Neural progenitor cell (in vitro differentiated cells): ENCODE measurements around the gene MITD1. TPM values are rescaled to one million over a fixed set of nuclear protein-coding genes. Genes with fewer than 3 reads are reported as not detected.
A peak's percentile ranks its signal among the peaks of the same experiment; 100 is the strongest.

Experiments used
- DNase-seq: peaks from one replicate; pipeline ENCODE4 v3.0.0-alpha.2; 2016; ENCODE audit warnings: low spot score
- H2AFZ ChIP-seq: fragments of 200-600 bp; sonication (generic); replicated peaks from 2 replicates; pipeline ENCODE4 v1.6.1; 2016; ENCODE audit warnings: antibody characterized with exemption
- H3F3A ChIP-seq: fragments of 200-600 bp; sonication (generic); 2 replicates; pipeline ENCODE4 v1.6.1; 2016; ENCODE audit warnings: antibody characterized with exemption, low read depth
- H3K27ac ChIP-seq: fragments of 200-600 bp; sonication (generic); 2 replicates; pipeline ENCODE4 v1.5.1; 2016; ENCODE audit warnings: mild to moderate bottlenecking
- H3K27me3 ChIP-seq: fragments of 200-600 bp; sonication (generic); 2 replicates; pipeline ENCODE4 v1.6.1; 2016; ENCODE audit warnings: mild to moderate bottlenecking, moderate library complexity
- H3K36me3 ChIP-seq: fragments of 200-600 bp; sonication (generic); 2 replicates; pipeline ENCODE4 v1.5.1; 2016
- H3K4me1 ChIP-seq: fragments of 200-600 bp; sonication (generic); 2 replicates; pipeline ENCODE4 v1.6.1; 2016; ENCODE audit warnings: mixed run types
- H3K4me2 ChIP-seq: fragments of 200-600 bp; sonication (generic); 2 replicates; pipeline ENCODE4 v1.6.1; 2016
- H3K4me3 ChIP-seq: fragments of 200-600 bp; sonication (generic); 2 replicates; pipeline ENCODE4 v1.5.1; 2016
- H3K79me2 ChIP-seq: fragments of 200-600 bp; sonication (generic); 2 replicates; pipeline ENCODE4 v1.6.1; 2016; ENCODE audit warnings: low read depth
- H3K9ac ChIP-seq: fragments of 200-600 bp; sonication (generic); 2 replicates; pipeline ENCODE4 v1.6.1; 2016
- H3K9me3 ChIP-seq: fragments of 200-600 bp; sonication (generic); 2 replicates; pipeline ENCODE4 v1.5.1; 2016; ENCODE audit warnings: low read depth
- H4K20me1 ChIP-seq: fragments of 200-600 bp; sonication (generic); 2 replicates; pipeline ENCODE4 v1.6.1; 2016; ENCODE audit warnings: low read depth
- H3K27ac Mint-ChIP-seq: 3 replicates; pipeline ENCODE4 v1.8.0; 2021; ENCODE audit warnings: mixed read lengths
- H3K27me3 Mint-ChIP-seq: 2 replicates; pipeline ENCODE4 v1.8.0; 2022; ENCODE audit warnings: low read depth, mild to moderate bottlenecking, inconsistent platforms, moderate library complexity, mixed read lengths; ENCODE audit not compliant: insufficient read depth
- H3K36me3 Mint-ChIP-seq: 3 replicates; pipeline ENCODE4 v1.8.0; 2021; ENCODE audit warnings: mixed read lengths
- H3K4me1 Mint-ChIP-seq: 3 replicates; pipeline ENCODE4 v1.8.0; 2021; ENCODE audit warnings: mixed read lengths
- H3K4me3 Mint-ChIP-seq: 3 replicates; pipeline ENCODE4 v1.8.0; 2021; ENCODE audit warnings: mild to moderate bottlenecking, moderate library complexity, mixed read lengths
- H3K9me3 Mint-ChIP-seq: 3 replicates; pipeline ENCODE4 v1.8.0; 2020; ENCODE audit warnings: mixed read lengths
- EZH2 ChIP-seq: fragments of 200-600 bp; sonication (generic); IDR thresholded peaks from 2 replicates; pipeline ENCODE4 v1.6.1; 2017; ENCODE audit warnings: antibody characterized with exemption, mild to moderate bottlenecking, moderate library complexity
- EZH2phosphoT487 ChIP-seq: fragments of 200-600 bp; sonication (generic); IDR thresholded peaks from 2 replicates; pipeline ENCODE4 v1.6.1; 2017; ENCODE audit warnings: antibody characterized with exemption
- total RNA-seq: library from RNA; depleted of rRNA; stranded (reverse); fragments of >200 nt; gene quantifications from 2 replicates; pipeline ENCODE4 v1.2.3, GENCODE V29; 2015; ENCODE audit warnings: low replicate concordance
- TF ChIP-seq, protein P1 (sequence below): fragments of 200-600 bp; sonication (generic); IDR thresholded peaks from 2 replicates; pipeline ENCODE4 v1.5.1; 2017; ENCODE audit warnings: antibody characterized with exemption, mild to moderate bottlenecking

MITD1 gene
- total RNA-seq, 1 donor from 2014 or later: 82.3 TPM

DNA sequence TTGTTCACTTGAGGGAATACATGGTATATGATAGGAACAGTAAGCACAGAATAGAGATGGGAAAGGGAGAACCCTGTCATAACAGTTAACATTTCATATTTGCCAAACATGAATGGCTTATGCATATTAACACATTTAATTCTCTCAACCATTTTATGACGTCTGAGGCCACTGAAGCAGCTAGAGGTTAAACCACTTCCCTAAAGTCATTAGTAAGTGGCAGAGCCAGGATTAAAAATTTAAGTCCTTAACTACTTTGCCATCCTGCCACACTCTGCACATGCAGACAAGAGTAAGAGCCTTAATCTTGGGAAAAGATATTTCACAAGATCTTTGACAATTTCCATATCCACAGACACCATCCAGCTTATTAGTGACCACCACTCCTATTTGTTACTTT is 24.0 kb downstream of the MITD1 start:
- H3K27ac ChIP-seq: no peak overlapping the region
- H3K4me2 ChIP-seq: no peak overlapping the region
- no peaks in the 10 kb centered on the region for H3K36me3 ChIP-seq
- no peak overlapping the region for H3K9ac ChIP-seq
- TF ChIP-seq, protein P1, sequence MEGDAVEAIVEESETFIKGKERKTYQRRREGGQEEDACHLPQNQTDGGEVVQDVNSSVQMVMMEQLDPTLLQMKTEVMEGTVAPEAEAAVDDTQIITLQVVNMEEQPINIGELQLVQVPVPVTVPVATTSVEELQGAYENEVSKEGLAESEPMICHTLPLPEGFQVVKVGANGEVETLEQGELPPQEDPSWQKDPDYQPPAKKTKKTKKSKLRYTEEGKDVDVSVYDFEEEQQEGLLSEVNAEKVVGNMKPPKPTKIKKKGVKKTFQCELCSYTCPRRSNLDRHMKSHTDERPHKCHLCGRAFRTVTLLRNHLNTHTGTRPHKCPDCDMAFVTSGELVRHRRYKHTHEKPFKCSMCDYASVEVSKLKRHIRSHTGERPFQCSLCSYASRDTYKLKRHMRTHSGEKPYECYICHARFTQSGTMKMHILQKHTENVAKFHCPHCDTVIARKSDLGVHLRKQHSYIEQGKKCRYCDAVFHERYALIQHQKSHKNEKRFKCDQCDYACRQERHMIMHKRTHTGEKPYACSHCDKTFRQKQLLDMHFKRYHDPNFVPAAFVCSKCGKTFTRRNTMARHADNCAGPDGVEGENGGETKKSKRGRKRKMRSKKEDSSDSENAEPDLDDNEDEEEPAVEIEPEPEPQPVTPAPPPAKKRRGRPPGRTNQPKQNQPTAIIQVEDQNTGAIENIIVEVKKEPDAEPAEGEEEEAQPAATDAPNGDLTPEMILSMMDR: no peak
- no peak for TF ChIP-seq EZH2
- TF ChIP-seq EZH2phosphoT487: no peak
- no peaks in the 10 kb centered on the region for H3K9me3 Mint-ChIP-seq
- H3F3A ChIP-seq: peaks cover 13% of the 10 kb centered on the region
- DNase-seq: no peak
- no peak overlapping the region for H3K4me3 ChIP-seq
- H3K27me3 Mint-ChIP-seq: peaks cover 3% of the 10 kb centered on the region
- no peaks in the 10 kb centered on the region for H3K9me3 ChIP-seq
- no peak overlapping the region for H3K4me3 Mint-ChIP-seq
- H4K20me1 ChIP-seq: no peaks in the 10 kb centered on the region
- peaks cover 7% of the 10 kb centered on the region for H3K4me1 ChIP-seq
- H3K27me3 ChIP-seq: no peaks in the 10 kb centered on the region
- peaks cover 2% of the 10 kb centered on the region for H3K36me3 Mint-ChIP-seq
- peaks cover 11% of the 10 kb centered on the region for H3K79me2 ChIP-seq
- no peak overlapping the region for H2AFZ ChIP-seq
- H3K27ac Mint-ChIP-seq: no peak overlapping the region
- peaks cover 23% of the 10 kb centered on the region for H3K4me1 Mint-ChIP-seq

DNA sequence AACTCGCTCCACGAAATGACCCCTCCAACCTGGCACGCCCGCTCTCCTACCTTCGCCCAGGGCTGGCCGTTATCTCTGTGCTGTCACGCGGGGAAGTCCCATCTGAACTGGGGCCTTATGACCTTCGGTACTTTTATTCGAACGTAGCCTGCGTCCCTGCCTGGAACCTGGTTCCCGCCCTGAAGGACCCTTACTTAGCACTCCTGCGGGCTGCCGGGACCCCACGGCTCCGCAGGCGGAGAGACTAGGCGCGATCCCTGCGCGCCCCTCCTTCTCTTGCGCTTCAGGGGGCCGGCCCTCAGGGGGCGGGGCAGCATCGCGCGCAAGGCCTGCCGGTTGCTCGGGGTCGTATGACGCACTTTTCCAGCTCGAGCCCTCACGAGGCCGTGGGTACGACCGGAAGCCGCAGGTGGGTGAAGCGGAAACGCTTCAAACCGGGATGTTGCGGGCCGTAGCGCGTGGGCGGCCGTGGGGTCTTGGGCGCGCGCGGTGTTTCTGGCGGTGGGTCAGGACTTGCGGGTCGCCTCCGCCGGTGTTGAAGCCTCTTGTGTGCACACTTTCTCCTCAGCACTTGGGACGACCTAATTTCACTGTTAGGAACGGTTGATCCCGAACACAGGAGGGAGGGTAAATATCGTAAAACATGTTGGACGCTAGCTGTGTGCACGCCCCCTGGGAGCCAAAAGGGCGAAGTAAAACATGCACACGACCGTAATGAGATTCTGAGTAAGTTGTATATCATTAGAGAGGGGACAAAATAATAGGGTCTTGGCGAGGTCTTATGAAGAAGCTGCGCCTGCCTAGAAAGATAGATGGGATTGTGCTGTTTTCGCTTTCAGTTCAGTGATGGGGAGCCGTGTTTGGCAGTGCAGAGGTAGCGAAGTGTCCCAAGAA is 26.0 kb downstream of the MITD1 start, which contains the start of the genes LIPT1 and TSGA10:
Gene LIPT1, plus strand, starts transcription at position 325 of the 894 bp plus-strand sequence. CDS start 6,991 bp downstream, outside the sequence.
Gene TSGA10, minus strand, starts transcription at position 300 of the 894 bp plus-strand sequence. CDS start 45,503 bp downstream, outside the sequence.
- TF ChIP-seq EZH2phosphoT487 (no peak), EZH2 (no peak)
- TF ChIP-seq, protein P1: peak; percentile 35
- DNase-seq: peak; percentile 90
- H3K27me3 Mint-ChIP-seq: peaks cover 3% of the 10 kb centered on the region
- peak within 1 kb of the TSS; percentile 33 for H3K9ac ChIP-seq
- H3K79me2 ChIP-seq: peaks cover 11% of the 10 kb centered on the region
- H3K4me2 ChIP-seq: peak within 1 kb of the TSS; percentile 78
- peaks cover 13% of the 10 kb centered on the region for H3F3A ChIP-seq
- no peaks in the 10 kb centered on the region for H3K27me3 ChIP-seq
- peaks cover 5% of the 10 kb centered on the region for H3K36me3 Mint-ChIP-seq
- H3K4me3 ChIP-seq: peak within 1 kb of the TSS; percentile 77
- H3K4me3 Mint-ChIP-seq: peak within 1 kb of the TSS; percentile 89
- peaks cover 23% of the 10 kb centered on the region for H3K4me1 Mint-ChIP-seq
- H2AFZ ChIP-seq: peak within 1 kb of the TSS; percentile 97
- H3K4me1 ChIP-seq: peaks cover 7% of the 10 kb centered on the region
- no peaks in the 10 kb centered on the region for H3K9me3 ChIP-seq
- peak within 1 kb of the TSS; percentile 97 for H3K27ac Mint-ChIP-seq
- no peaks in the 10 kb centered on the region for H3K36me3 ChIP-seq
- H4K20me1 ChIP-seq: no peaks in the 10 kb centered on the region
- H3K27ac ChIP-seq: no peak within 1 kb of the TSS
- H3K9me3 Mint-ChIP-seq: no peaks in the 10 kb centered on the region

GRCh38 chr2:99153921-99154604 is 26.8 kb downstream of the MITD1 start:
- Histone ChIP-seq H3K36me3 (no peaks in the 10 kb centered on the region), H3K4me2 (peak overlapping the region; percentile 78), H4K20me1 (no peaks in the 10 kb centered on the region), H3K27me3 (no peaks in the 10 kb centered on the region), H2AFZ (peak overlapping the region; percentile 97), H3K9ac (peak overlapping the region; percentile 33), H3K27ac (no peak overlapping the region), H3K9me3 (no peaks in the 10 kb centered on the region), H3K79me2 (peaks cover 11% of the 10 kb centered on the region), H3K4me3 (peak overlapping the region; percentile 77), H3K4me1 (peaks cover 7% of the 10 kb centered on the region), H3F3A (peaks cover 13% of the 10 kb centered on the region)
- Mint-ChIP-seq H3K4me3 (peak overlapping the region; percentile 89), H3K36me3 (peaks cover 3% of the 10 kb centered on the region), H3K9me3 (no peaks in the 10 kb centered on the region), H3K4me1 (peaks cover 23% of the 10 kb centered on the region), H3K27ac (peak overlapping the region; percentile 97), H3K27me3 (peaks cover 2% of the 10 kb centered on the region)
- peak; percentile 3 for DNase-seq
- TF ChIP-seq EZH2: no peak
- TF ChIP-seq, protein P1: no peak
- TF ChIP-seq EZH2phosphoT487: no peak
